ENCODE measurements around the gene ANKS1A. TPM values are rescaled to one million over a fixed set of nuclear protein-coding genes. Genes with fewer than 3 reads are reported as not detected.
"Not testable (repeated sequence)": the region's sequence is repeated elsewhere in the genome, so short reads cannot be mapped to it uniquely, and the experiment has no call there.

ANKS1A gene
- total RNA-seq, 1 experiment from 2014 or later = 28.5 TPM

DNA sequence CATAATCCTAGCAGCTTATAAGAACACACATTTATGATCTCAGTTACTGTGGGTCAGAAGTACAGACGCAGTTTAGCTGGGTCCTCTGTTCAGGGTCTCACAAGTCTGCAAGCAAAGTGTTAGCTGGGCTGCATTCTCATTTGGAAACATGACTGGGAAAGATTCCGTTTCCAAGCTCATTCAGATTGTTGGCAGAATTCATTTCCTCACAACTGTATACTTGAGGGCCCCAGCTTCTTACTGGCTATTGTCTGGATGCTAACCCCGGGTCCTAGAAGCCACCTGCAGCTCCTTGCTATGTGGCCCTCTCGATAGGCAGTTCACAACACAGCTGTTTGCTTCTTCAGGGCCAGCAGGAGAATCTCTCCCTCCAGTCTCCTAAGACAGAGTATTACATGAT, 239.0 kb downstream of the ANKS1A start:
- POLR2A ChIA-PET (ENCODE audit: unreplicated experiment) = interaction anchor here (0.7 kb wide), 1 partner anchor 15 kb away, joined by 5 read pairs; no protein-coding TSS in a partner anchor
- intact Hi-C loops (cut with micrococcal nuclease; ENCODE audit: unreplicated experiment) = no loop called here

DNA sequence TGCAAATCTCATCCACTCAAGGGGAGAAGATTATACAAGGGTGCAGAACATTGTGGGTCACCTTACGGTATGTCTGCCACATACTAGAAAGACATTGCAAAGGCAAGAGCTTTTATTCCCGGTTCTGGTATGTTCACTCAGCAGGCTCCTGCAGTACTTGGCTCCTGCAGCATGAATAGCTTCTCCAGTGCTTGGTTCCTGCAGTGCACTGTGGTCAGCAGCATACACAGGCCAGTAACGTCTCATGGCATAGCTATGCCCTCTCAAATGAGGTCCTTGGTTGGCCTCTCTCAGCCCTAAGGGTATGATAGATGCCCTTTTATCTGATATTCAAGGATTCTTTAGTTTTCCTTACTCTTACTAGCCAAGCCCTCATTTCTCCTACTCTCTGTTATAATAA, 239.4 kb downstream of the ANKS1A start:
- BruUV-seq (replicated peaks) = no TSS peak
- ChIA-PET POLR2A (ENCODE audit: unreplicated experiment) (interaction anchor here (0.7 kb wide), 1 partner anchor 16 kb away, joined by 5 read pairs; no protein-coding TSS in a partner anchor), CTCF (no interaction called here)
- H3K79me2 ChIP-seq (ENCODE audit: low read depth) = no peaks in the 10 kb centered on the region
- no peaks in the 10 kb centered on the region for H4K20me1 ChIP-seq (ENCODE audit: insufficient read depth)
- no peaks in the 10 kb centered on the region for H3F3A ChIP-seq (ENCODE audit: insufficient read depth, low read depth)
- no peaks in the 10 kb centered on the region for H3K4me1 ChIP-seq (replicated peaks; ENCODE audit: insufficient read depth)
- H3K27me3 ChIP-seq (ENCODE audit: insufficient read depth, low read depth) = no peaks in the 10 kb centered on the region
- no peaks in the 10 kb centered on the region for H3K36me3 ChIP-seq (ENCODE audit: low read depth)
- no peak overlapping the region for H3K27ac ChIP-seq
- peak in 1 of 2 experiments; percentile 40 for DNase-seq
- H2AFZ ChIP-seq = no peak overlapping the region
- no peaks in the 10 kb centered on the region for H3K9me3 ChIP-seq (ENCODE audit: insufficient read depth, low read depth)
- H3K9me2 ChIP-seq (ENCODE audit: insufficient read depth) = no peaks in the 10 kb centered on the region
- no peak overlapping the region for H3K4me2 ChIP-seq
- intact Hi-C loops (cut with micrococcal nuclease; ENCODE audit: unreplicated experiment) = no loop called here
- TF ChIP-seq EZH2 (IDR thresholded peaks at IDR 0.05; ENCODE audit: low read depth) = no peak
- TF ChIP-seq, protein P1, sequence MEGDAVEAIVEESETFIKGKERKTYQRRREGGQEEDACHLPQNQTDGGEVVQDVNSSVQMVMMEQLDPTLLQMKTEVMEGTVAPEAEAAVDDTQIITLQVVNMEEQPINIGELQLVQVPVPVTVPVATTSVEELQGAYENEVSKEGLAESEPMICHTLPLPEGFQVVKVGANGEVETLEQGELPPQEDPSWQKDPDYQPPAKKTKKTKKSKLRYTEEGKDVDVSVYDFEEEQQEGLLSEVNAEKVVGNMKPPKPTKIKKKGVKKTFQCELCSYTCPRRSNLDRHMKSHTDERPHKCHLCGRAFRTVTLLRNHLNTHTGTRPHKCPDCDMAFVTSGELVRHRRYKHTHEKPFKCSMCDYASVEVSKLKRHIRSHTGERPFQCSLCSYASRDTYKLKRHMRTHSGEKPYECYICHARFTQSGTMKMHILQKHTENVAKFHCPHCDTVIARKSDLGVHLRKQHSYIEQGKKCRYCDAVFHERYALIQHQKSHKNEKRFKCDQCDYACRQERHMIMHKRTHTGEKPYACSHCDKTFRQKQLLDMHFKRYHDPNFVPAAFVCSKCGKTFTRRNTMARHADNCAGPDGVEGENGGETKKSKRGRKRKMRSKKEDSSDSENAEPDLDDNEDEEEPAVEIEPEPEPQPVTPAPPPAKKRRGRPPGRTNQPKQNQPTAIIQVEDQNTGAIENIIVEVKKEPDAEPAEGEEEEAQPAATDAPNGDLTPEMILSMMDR (conservative IDR thresholded peaks at IDR 0.05) = no peak
- H3K4me3 ChIP-seq = no peak overlapping the region

More for the DNA sequence above, 239.0 kb downstream of the ANKS1A start:
- H3K4me3 ChIP-seq = no peak overlapping the region
- no peaks in the 10 kb centered on the region for H3K4me1 ChIP-seq (replicated peaks; ENCODE audit: insufficient read depth)
- H3K4me2 ChIP-seq = no peak overlapping the region
- no peaks in the 10 kb centered on the region for H3F3A ChIP-seq (ENCODE audit: insufficient read depth, low read depth)
- DNase-seq = no peak
- H4K20me1 ChIP-seq (ENCODE audit: insufficient read depth) = no peaks in the 10 kb centered on the region
- no peaks in the 10 kb centered on the region for H3K79me2 ChIP-seq (ENCODE audit: low read depth)
- TF ChIP-seq, protein P1 (conservative IDR thresholded peaks at IDR 0.05) = no peak
- no peak for TF ChIP-seq EZH2 (IDR thresholded peaks at IDR 0.05; ENCODE audit: low read depth)
- no peak overlapping the region for H3K27ac ChIP-seq
- H3K9me3 ChIP-seq (ENCODE audit: insufficient read depth, low read depth) = no peaks in the 10 kb centered on the region
- CTCF ChIA-PET = no interaction called here
- no peak overlapping the region for H2AFZ ChIP-seq
- no peaks in the 10 kb centered on the region for H3K27me3 ChIP-seq (ENCODE audit: insufficient read depth, low read depth)
- H3K36me3 ChIP-seq (ENCODE audit: low read depth) = no peaks in the 10 kb centered on the region
- no peaks in the 10 kb centered on the region for H3K9me2 ChIP-seq (ENCODE audit: insufficient read depth)
- no TSS peak for BruUV-seq (replicated peaks)

DNA sequence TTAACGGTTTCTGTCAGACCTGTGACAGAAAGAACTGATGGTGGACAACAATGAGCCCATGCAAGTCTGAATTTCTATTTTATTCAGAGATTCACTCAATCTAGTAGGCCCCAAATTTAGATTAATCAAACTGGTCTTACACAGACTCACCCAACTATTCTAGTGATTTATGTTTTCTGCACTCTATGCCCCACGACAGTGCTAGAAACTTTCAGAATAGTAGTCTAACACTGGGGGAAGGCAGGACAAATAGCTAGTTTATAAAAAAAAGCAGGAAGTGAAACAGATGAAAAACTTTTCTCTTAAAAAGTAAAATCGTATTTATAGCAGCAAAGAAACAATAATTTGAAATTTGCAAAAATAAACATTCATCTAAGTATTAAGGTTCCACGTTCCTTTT, 247.1 kb downstream of the ANKS1A start:
- Histone ChIP-seq H4K20me1 (ENCODE audit: insufficient read depth) (no peaks in the 10 kb centered on the region), H3K4me1 (replicated peaks; ENCODE audit: insufficient read depth) (0 out of 2 replicates have a peak, but pooled peaks cover 3% of the 10 kb centered on the region), H3F3A (ENCODE audit: insufficient read depth, low read depth) (no peaks in the 10 kb centered on the region), H3K9me2 (ENCODE audit: insufficient read depth) (no peaks in the 10 kb centered on the region), H3K4me2 (no peak overlapping the region), H3K4me3 (no peak overlapping the region), H3K36me3 (ENCODE audit: low read depth) (no peaks in the 10 kb centered on the region), H3K9me3 (ENCODE audit: insufficient read depth, low read depth) (no peaks in the 10 kb centered on the region), H3K27ac (no peak overlapping the region), H3K79me2 (ENCODE audit: low read depth) (no peaks in the 10 kb centered on the region), H2AFZ (no peak overlapping the region), H3K27me3 (ENCODE audit: insufficient read depth, low read depth) (no peaks in the 10 kb centered on the region)
- TF ChIP-seq EZH2 (IDR thresholded peaks at IDR 0.05; ENCODE audit: low read depth) = no peak
- TF ChIP-seq, protein P1 (conservative IDR thresholded peaks at IDR 0.05) = no peak
- BruUV-seq (replicated peaks) = no TSS peak
- ChIA-PET POLR2A (ENCODE audit: unreplicated experiment) (no interaction called here), CTCF (no interaction called here)
- intact Hi-C loops (cut with micrococcal nuclease; ENCODE audit: unreplicated experiment) = no loop called here
- no peak for DNase-seq

DNA sequence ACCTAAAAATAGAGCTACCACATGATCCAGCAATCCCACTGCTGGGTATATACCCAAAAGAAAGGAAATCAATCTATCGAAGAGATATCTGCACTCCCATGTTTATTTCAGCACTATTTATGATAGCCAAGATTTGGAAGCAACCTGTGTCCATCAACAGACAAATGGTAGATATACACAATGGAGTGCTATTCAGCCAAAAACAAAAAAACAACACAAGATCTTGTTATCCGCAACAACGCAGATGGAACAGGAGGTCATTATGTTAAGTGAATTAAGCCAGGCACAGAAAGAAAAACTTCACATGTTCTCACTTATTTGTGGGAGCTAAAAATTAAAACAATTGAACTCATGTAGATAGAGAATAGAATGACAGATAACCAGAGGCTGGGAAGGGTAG, 249.1 kb downstream of the ANKS1A start:
- BruUV-seq (replicated peaks); H3K27me3 ChIP-seq (ENCODE audit: insufficient read depth, low read depth); H3K36me3 ChIP-seq (ENCODE audit: low read depth); POLR2A ChIA-PET (ENCODE audit: unreplicated experiment); H4K20me1 ChIP-seq (ENCODE audit: insufficient read depth); H3K4me3 ChIP-seq; intact Hi-C loops (cut with micrococcal nuclease; ENCODE audit: unreplicated experiment); H3K9me2 ChIP-seq (ENCODE audit: insufficient read depth); DNase-seq; H3K4me2 ChIP-seq; H3K79me2 ChIP-seq (ENCODE audit: low read depth); H2AFZ ChIP-seq; H3K9me3 ChIP-seq (ENCODE audit: insufficient read depth, low read depth); CTCF ChIA-PET; H3K27ac ChIP-seq; H3F3A ChIP-seq (ENCODE audit: insufficient read depth, low read depth): not testable (repeated sequence)
- peaks cover 14% of the 10 kb centered on the region for H3K4me1 ChIP-seq (replicated peaks; ENCODE audit: insufficient read depth)

Data from PC-9 (cell line).